WTC11 (cell line): Measurements from ENCODE around the gene FFAR4. TPM values are rescaled to one million over a fixed set of nuclear protein-coding genes. Genes with fewer than 3 reads are reported as not detected.

Source experiments
- ATAC-seq: fragments of 200-7000 bp; cut with Tn5 transposase; 2 replicates; pipeline ENCODE4 v1.10.0; 2021; ENCODE audit warnings: mild to moderate bottlenecking, moderate library complexity
- CTCF ChIA-PET: fragments of 300-600 bp; sonication (Branson Sonifier 250); formaldehyde crosslinking; loops from one replicate; lab custom pipeline; 2021; ENCODE audit warnings: antibody characterized with exemption; lab: Charles Lee
- POLR2A ChIA-PET: fragments of 350-600 bp; sonication (Branson Sonifier 250); formaldehyde crosslinking; loops from one replicate; lab custom pipeline; 2021; ENCODE audit warnings: antibody characterized with exemption; lab: Charles Lee
- DNase-seq: peaks from one replicate; pipeline ENCODE4 v3.0.0; 2021; ENCODE audit warnings: low spot score
- H3K27ac Mint-ChIP-seq: 2 replicates; pipeline ENCODE4 v1.8.0; 2021; ENCODE audit warnings: mixed read lengths
- H3K27me3 Mint-ChIP-seq: 2 replicates; pipeline ENCODE4 v1.8.0; 2021; ENCODE audit warnings: low read depth, mild to moderate bottlenecking, moderate library complexity, mixed read lengths
- H3K36me3 Mint-ChIP-seq: 2 replicates; pipeline ENCODE4 v1.8.0; 2021; ENCODE audit warnings: mixed read lengths
- H3K4me1 Mint-ChIP-seq: 2 replicates; pipeline ENCODE4 v1.8.0; 2022; ENCODE audit warnings: mixed read lengths
- H3K4me3 Mint-ChIP-seq: 2 replicates; pipeline ENCODE4 v1.8.0; 2021; ENCODE audit warnings: mild to moderate bottlenecking, moderate library complexity, mixed read lengths
- H3K9me3 Mint-ChIP-seq: 2 replicates; pipeline ENCODE4 v1.8.0; 2021; ENCODE audit warnings: mixed read lengths
- ATF3 ChIP-seq: sonication (generic); formaldehyde crosslinking; conservative IDR thresholded peaks from 2 replicates; pipeline ENCODE4 v1.8.1; 2022; ENCODE audit warnings: mild to moderate bottlenecking, missing genetic modification reagents
- CDX4 ChIP-seq: fragments of 250-450 bp; sonication (Bioruptor Pico); IDR thresholded peaks from 2 replicates; pipeline ENCODE4 v1.9.0; 2021; ENCODE audit warnings: moderate library complexity, mild to moderate bottlenecking, inconsistent platforms, borderline replicate concordance
- E2F4 ChIP-seq: sonication (generic); formaldehyde crosslinking; IDR thresholded peaks from 2 replicates; pipeline ENCODE4 v1.8.1; 2022; ENCODE audit warnings: low read depth, mild to moderate bottlenecking, moderate library complexity, missing genetic modification reagents, borderline replicate concordance
- ETV6 ChIP-seq: sonication (generic); formaldehyde crosslinking; IDR thresholded peaks from 2 replicates; pipeline ENCODE4 v1.8.1; 2022; ENCODE audit warnings: mild to moderate bottlenecking, missing genetic modification reagents
- FOXP1 ChIP-seq: sonication (generic); formaldehyde crosslinking; IDR thresholded peaks from 2 replicates; pipeline ENCODE4 v1.8.0; 2022; ENCODE audit warnings: missing genetic modification reagents, mild to moderate bottlenecking, moderate library complexity, borderline replicate concordance
- GTF2I ChIP-seq: fragments of 250-450 bp; sonication (Bioruptor Pico); conservative IDR thresholded peaks from 2 replicates; pipeline ENCODE4 v1.4.0; 2021; ENCODE audit warnings: mild to moderate bottlenecking
- IRF1 ChIP-seq: sonication (generic); formaldehyde crosslinking; IDR thresholded peaks from 2 replicates; pipeline ENCODE4 v1.8.0; 2023; ENCODE audit warnings: missing genetic modification reagents
- MLX ChIP-seq: sonication (generic); formaldehyde crosslinking; IDR thresholded peaks from 2 replicates; pipeline ENCODE4 v1.8.1; 2023; ENCODE audit warnings: mild to moderate bottlenecking, missing genetic modification reagents, moderate library complexity
- NFYB ChIP-seq: sonication (generic); formaldehyde crosslinking; conservative IDR thresholded peaks from 2 replicates; pipeline ENCODE4 v1.8.0; 2022; ENCODE audit warnings: low read depth, missing genetic modification reagents
- NR1H2 ChIP-seq: sonication (generic); formaldehyde crosslinking; IDR thresholded peaks from 2 replicates; pipeline ENCODE4 v1.9.0; 2021; ENCODE audit warnings: mild to moderate bottlenecking, moderate library complexity, missing genetic modification reagents
- NR3C1 ChIP-seq: sonication (generic); formaldehyde crosslinking; conservative IDR thresholded peaks from 2 replicates; pipeline ENCODE4 v1.8.1; 2023; ENCODE audit warnings: low read depth, mild to moderate bottlenecking, missing genetic modification reagents
- PREB ChIP-seq: sonication (generic); formaldehyde crosslinking; IDR thresholded peaks from 2 replicates; pipeline ENCODE4 v1.8.1; 2022; ENCODE audit warnings: mild to moderate bottlenecking, missing genetic modification reagents, moderate library complexity, borderline replicate concordance
- PRRX2 ChIP-seq: fragments of 250-450 bp; sonication (Bioruptor Pico); IDR thresholded peaks from 2 replicates; pipeline ENCODE4 v1.8.0; 2021; ENCODE audit warnings: mild to moderate bottlenecking
- SMAD4 ChIP-seq: sonication (generic); formaldehyde crosslinking; IDR thresholded peaks from 2 replicates; pipeline ENCODE4 v1.8.0; 2022; ENCODE audit warnings: mild to moderate bottlenecking, missing genetic modification reagents
- SOX15 ChIP-seq: fragments of 250-450 bp; sonication (Bioruptor Pico); IDR thresholded peaks from 2 replicates; pipeline ENCODE4 v1.9.0; 2021; ENCODE audit warnings: mild to moderate bottlenecking
- TCF7 ChIP-seq: sonication (generic); formaldehyde crosslinking; IDR thresholded peaks from 2 replicates; pipeline ENCODE4 v1.8.0; 2022; ENCODE audit warnings: mild to moderate bottlenecking, low read depth, missing genetic modification reagents, moderate library complexity
- USF1 ChIP-seq: sonication (generic); formaldehyde crosslinking; IDR thresholded peaks from 2 replicates; pipeline ENCODE4 v1.8.0; 2022; ENCODE audit warnings: mild to moderate bottlenecking, missing genetic modification reagents
- ZMAT4 ChIP-seq: fragments of 250-450 bp; sonication (Bioruptor Pico); IDR thresholded peaks from 2 replicates; pipeline ENCODE4 v1.9.0; 2021; ENCODE audit warnings: mild to moderate bottlenecking
- ZNF138 ChIP-seq: sonication (generic); formaldehyde crosslinking; conservative IDR thresholded peaks from 2 replicates; pipeline ENCODE4 v1.8.1; 2022; ENCODE audit warnings: mild to moderate bottlenecking, moderate library complexity, missing genetic modification reagents
- ZSCAN18 ChIP-seq: fragments of 250-450 bp; sonication (Bioruptor Pico); IDR thresholded peaks from 2 replicates; pipeline ENCODE4 v2.1.2; 2022; ENCODE audit warnings: mild to moderate bottlenecking, moderate library complexity
- total RNA-seq: library from RNA; stranded (reverse); gene quantifications from 3 replicates; pipeline ENCODE4 v1.2.3, GENCODE V29; 2021

FFAR4 gene
- total RNA-seq, 1 experiment from 2014 or later, result 0.15 TPM

GRCh38 chr10:93566435-93567276, at the start of gene FFAR4 (continued):
- TF ChIP-seq CDX4 (CRISPR knock-in tag), result no peak
- no peak for TF ChIP-seq NR1H2 (CRISPR knock-in tag)
- TF ChIP-seq ZMAT4 (CRISPR knock-in tag), result no peak
- no peak for TF ChIP-seq ATF3 (CRISPR knock-in tag)
- 0 out of 2 replicates have a peak, but pooled peaks have one; percentile 38 for TF ChIP-seq E2F4 (CRISPR knock-in tag)
- TF ChIP-seq NFYB (CRISPR knock-in tag), result no peak
- no peak for TF ChIP-seq PREB (CRISPR knock-in tag)
- no peak for TF ChIP-seq NR3C1
- no peak for TF ChIP-seq ZSCAN18
- no peak for TF ChIP-seq ZNF138 (CRISPR knock-in tag)
- 0 out of 2 replicates have a peak, but pooled peaks have one; percentile 62 for TF ChIP-seq ETV6 (CRISPR knock-in tag)
- TF ChIP-seq GTF2I (CRISPR knock-in tag), result no peak
- peak; percentile 47; the same call in 1 of the 2 replicates for TF ChIP-seq SMAD4 (CRISPR knock-in tag)
- TF ChIP-seq MLX (CRISPR knock-in tag), result peak; percentile 93; the same call in 1 of the 2 replicates
- TF ChIP-seq IRF1 (CRISPR knock-in tag), result no peak

- CTCF ChIA-PET, result no interaction called here
- H3K9me3 Mint-ChIP-seq, result peaks cover 35% of the 10 kb centered on the region
Observed at GRCh38 chr10:93518531-93518930, 47.9 kb upstream of the FFAR4 start.

More at GRCh38 chr10:93518531-93518930, 47.9 kb upstream of the FFAR4 start:
- Mint-ChIP-seq H3K27me3 (peaks cover 3% of the 10 kb centered on the region; the same call in 1 of the 2 replicates), H3K4me3 (no peak overlapping the region), H3K4me1 (no peaks in the 10 kb centered on the region), H3K27ac (no peak overlapping the region), H3K36me3 (peaks cover 85% of the 10 kb centered on the region)
- TF ChIP-seq PRRX2, result no peak
- TF ChIP-seq USF1 (CRISPR knock-in tag), result no peak
- no peak for TF ChIP-seq TCF7
- no peak for TF ChIP-seq MLX (CRISPR knock-in tag)
- no peak for TF ChIP-seq SOX15 (CRISPR knock-in tag)
- TF ChIP-seq FOXP1 (CRISPR knock-in tag), result no peak
- POLR2A ChIA-PET, result no interaction called here
- ATAC-seq (no peak), DNase-seq (no peak)
